AG04450 (cell line): Measurements from ENCODE around the gene LMLN. TPM values are rescaled to one million over a fixed set of nuclear protein-coding genes. Genes with fewer than 3 reads are reported as not detected.

Source experiments
- CTCF ChIA-PET: fragments of 300-600, 350-600 bp; formaldehyde crosslinking; extraction: SDS; loops from one replicate; lab custom pipeline; 2022; ENCODE audit warnings: antibody characterized with exemption, inconsistent platforms; lab: Charles Lee
- POLR2A ChIA-PET: fragments of 350-600 bp; formaldehyde crosslinking; extraction: SDS; loops from one replicate; lab custom pipeline; 2021; ENCODE audit warnings: antibody characterized with exemption, inconsistent platforms; lab: Yijun Ruan, JAX
- DNase-seq: peaks from one replicate; pipeline ENCODE4 v3.0.0-alpha.2; 2011; ENCODE audit warnings: low read depth, low spot score
- H3K27ac ChIP-seq: one replicate; pipeline ENCODE4 v1.5.1; 2012; ENCODE audit warnings: low read depth, low read length, control low read depth
- H3K27me3 ChIP-seq: one replicate; pipeline ENCODE4 v1.6.0; 2012; ENCODE audit warnings: low read length; ENCODE audit not compliant: control insufficient read depth, insufficient read depth
- H3K4me3 ChIP-seq: 2 replicates; pipeline ENCODE4 v1.5.1; 2011; ENCODE audit warnings: mild to moderate bottlenecking, low read depth, low read length, control low read depth
- H3K9me3 ChIP-seq: 2 replicates; pipeline ENCODE4 v1.5.1; 2012; ENCODE audit warnings: low read length; ENCODE audit not compliant: control insufficient read depth, insufficient read depth
- CTCF ChIP-seq: IDR thresholded peaks from 2 replicates; pipeline ENCODE4 v1.5.1; 2011; ENCODE audit warnings: low read depth, low read length, control low read depth, inconsistent platforms
- polyA plus RNA-seq: library from polyadenylated mRNA; depleted of rRNA; stranded (reverse); fragments of >200 nt; gene quantifications from 2 replicates; pipeline ENCODE4 v1.2.3, GENCODE V29; 2011

The LMLN gene
- polyA plus RNA-seq, 1 experiment = 6.4 TPM

GRCh38 chr3:198071602-198072287, 111.7 kb downstream of the LMLN start:
- Histone ChIP-seq H3K27me3 (peaks cover 14% of the 10 kb centered on the region), H3K27ac (no peak overlapping the region), H3K4me3 (no peak overlapping the region), H3K9me3 (no peaks in the 10 kb centered on the region)
- CTCF ChIA-PET = interaction anchor here (1.2 to 4.3 kb wide), 2 partner anchors 8 to 10 kb away, joined by 3 to 25 read pairs; no protein-coding TSS in a partner anchor
- TF ChIP-seq CTCF = 0 out of 2 replicates have a peak, but pooled peaks have one; percentile 8
- POLR2A ChIA-PET = no interaction called here
- peak; percentile 66 for DNase-seq

- CTCF ChIA-PET = no interaction called here
- peaks cover 47% of the 10 kb centered on the region for H3K27me3 ChIP-seq
- no peak overlapping the region for H3K4me3 ChIP-seq
- no peak for TF ChIP-seq CTCF
- DNase-seq = no peak
- no peak overlapping the region for H3K27ac ChIP-seq
- POLR2A ChIA-PET = interaction anchor here (0.7 kb wide), 1 partner anchor 29 kb away, joined by 3 read pairs; no protein-coding TSS in a partner anchor
- peaks cover 3% of the 10 kb centered on the region; the same call in 1 of the 2 replicates for H3K9me3 ChIP-seq
Measured at GRCh38 chr3:198076722-198077308, 116.8 kb downstream of the LMLN start.

GRCh38 chr3:198079771-198080520, 119.9 kb downstream of the LMLN start:
- Histone ChIP-seq H3K9me3 (peaks cover 3% of the 10 kb centered on the region; the same call in 1 of the 2 replicates), H3K27ac (no peak overlapping the region), H3K27me3 (peaks cover 45% of the 10 kb centered on the region), H3K4me3 (peak overlapping the region; percentile 55)
- no peak for DNase-seq
- ChIA-PET CTCF (interaction anchor here (0.6 to 3.1 kb wide), 23 partner anchors 9 to 175 kb away, joined by 3 to 25 read pairs (median 4); no protein-coding TSS in a partner anchor), POLR2A (interaction anchor here (0.6 kb wide), 1 partner anchor 125 kb away, joined by 3 read pairs; no protein-coding TSS in a partner anchor)
- no peak for TF ChIP-seq CTCF

- peaks cover 42% of the 10 kb centered on the region for H3K27me3 ChIP-seq
Measured at GRCh38 chr3:198080521-198081384, 120.7 kb downstream of the LMLN start.

More at GRCh38 chr3:198080521-198081384, 120.7 kb downstream of the LMLN start:
- ChIA-PET POLR2A (interaction anchor here (0.6 kb wide), 1 partner anchor 125 kb away, joined by 3 read pairs; no protein-coding TSS in a partner anchor), CTCF (interaction anchor here (0.6 to 3.1 kb wide), 24 partner anchors 8 to 175 kb away, joined by 3 to 25 read pairs (median 4); no protein-coding TSS in a partner anchor)
- H3K9me3 ChIP-seq = peaks cover 3% of the 10 kb centered on the region; the same call in 1 of the 2 replicates
- no peak overlapping the region for H3K27ac ChIP-seq
- peak; percentile 13 for DNase-seq
- peak overlapping the region; percentile 55 for H3K4me3 ChIP-seq
- peak; percentile 52 for TF ChIP-seq CTCF
